Right atrium auricular region (tissue), 2 donors: Measurements from ENCODE around the gene TBC1D9B. TPM values are rescaled to one million over a fixed set of nuclear protein-coding genes. Genes with fewer than 3 reads are reported as not detected.
A peak's percentile ranks its signal among the peaks of the same experiment; 100 is the strongest.

ENCODE experiments used
- DNase-seq: peaks from one replicate; pipeline ENCODE4 v3.0.0-alpha.2; 2019; ENCODE audit warnings: low spot score
- H3K27ac ChIP-seq, 2 donors: fragments of 200-600 bp; sonication (generic); 1 replicate in 1 of 2; 2 replicates in 1 of 2; pipeline ENCODE4 v1.5.1; 2016 to 2019
- H3K27me3 ChIP-seq, 2 donors: fragments of 200-600 bp; sonication (generic); one replicate each; pipeline versions ENCODE4 v1.5.1 to v1.6.0; 2017 to 2019
- H3K36me3 ChIP-seq: fragments of 200-600 bp; sonication (generic); one replicate; pipeline ENCODE4 v1.5.1; 2016
- H3K4me1 ChIP-seq, 2 donors: fragments of 200-600 bp; sonication (generic); one replicate each; pipeline versions ENCODE4 v1.5.1 to v1.6.0; 2017 to 2019
- H3K4me3 ChIP-seq, 2 donors: fragments of 200-600 bp; sonication (generic); 1 replicate in 1 of 2; 2 replicates in 1 of 2; pipeline ENCODE4 v1.5.1; 2017 to 2019; ENCODE audit warnings: mild to moderate bottlenecking in 1 of 2, moderate library complexity in 1 of 2
- H3K9me3 ChIP-seq, 2 donors: fragments of 200-600 bp; sonication (generic); one replicate each; pipeline ENCODE4 v1.5.1; 2019
- total RNA-seq, 2 donors: library from RNA; depleted of rRNA; stranded (reverse); fragments of >200 nt; gene quantifications; one replicate each; pipeline ENCODE4 v1.1.0, GENCODE V29; 2016
- TF ChIP-seq, protein P1 (sequence below), 2 donors: fragments of 200-600 bp; sonication (generic); IDR thresholded peaks; one replicate each; pipeline ENCODE4 v1.5.1; 2019; ENCODE audit warnings: antibody characterized with exemption in 2 of 2

Gene TBC1D9B
- total RNA-seq, 2 donors from 2014 or later, result 33.5 to 57.7 TPM

- H3K4me3 ChIP-seq, result peak overlapping the region; percentile 61 to 65
- peak overlapping the region; percentile 5 to 62 for H3K27ac ChIP-seq
- H3K4me1 ChIP-seq, result peaks cover 0 to 21% of the 10 kb centered on the region in 2 donors
- peaks cover 5% of the 10 kb centered on the region for H3K36me3 ChIP-seq
- TF ChIP-seq, protein P1, sequence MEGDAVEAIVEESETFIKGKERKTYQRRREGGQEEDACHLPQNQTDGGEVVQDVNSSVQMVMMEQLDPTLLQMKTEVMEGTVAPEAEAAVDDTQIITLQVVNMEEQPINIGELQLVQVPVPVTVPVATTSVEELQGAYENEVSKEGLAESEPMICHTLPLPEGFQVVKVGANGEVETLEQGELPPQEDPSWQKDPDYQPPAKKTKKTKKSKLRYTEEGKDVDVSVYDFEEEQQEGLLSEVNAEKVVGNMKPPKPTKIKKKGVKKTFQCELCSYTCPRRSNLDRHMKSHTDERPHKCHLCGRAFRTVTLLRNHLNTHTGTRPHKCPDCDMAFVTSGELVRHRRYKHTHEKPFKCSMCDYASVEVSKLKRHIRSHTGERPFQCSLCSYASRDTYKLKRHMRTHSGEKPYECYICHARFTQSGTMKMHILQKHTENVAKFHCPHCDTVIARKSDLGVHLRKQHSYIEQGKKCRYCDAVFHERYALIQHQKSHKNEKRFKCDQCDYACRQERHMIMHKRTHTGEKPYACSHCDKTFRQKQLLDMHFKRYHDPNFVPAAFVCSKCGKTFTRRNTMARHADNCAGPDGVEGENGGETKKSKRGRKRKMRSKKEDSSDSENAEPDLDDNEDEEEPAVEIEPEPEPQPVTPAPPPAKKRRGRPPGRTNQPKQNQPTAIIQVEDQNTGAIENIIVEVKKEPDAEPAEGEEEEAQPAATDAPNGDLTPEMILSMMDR (IDR thresholded peaks at IDR 0.05), result no peak
- no peaks in the 10 kb centered on the region for H3K27me3 ChIP-seq
- H3K9me3 ChIP-seq, result no peaks in the 10 kb centered on the region
- no peak for DNase-seq
These were observed 722 bp downstream of the TBC1D9B start for GRCh38 chr5:179906795-179907555.

DNA sequence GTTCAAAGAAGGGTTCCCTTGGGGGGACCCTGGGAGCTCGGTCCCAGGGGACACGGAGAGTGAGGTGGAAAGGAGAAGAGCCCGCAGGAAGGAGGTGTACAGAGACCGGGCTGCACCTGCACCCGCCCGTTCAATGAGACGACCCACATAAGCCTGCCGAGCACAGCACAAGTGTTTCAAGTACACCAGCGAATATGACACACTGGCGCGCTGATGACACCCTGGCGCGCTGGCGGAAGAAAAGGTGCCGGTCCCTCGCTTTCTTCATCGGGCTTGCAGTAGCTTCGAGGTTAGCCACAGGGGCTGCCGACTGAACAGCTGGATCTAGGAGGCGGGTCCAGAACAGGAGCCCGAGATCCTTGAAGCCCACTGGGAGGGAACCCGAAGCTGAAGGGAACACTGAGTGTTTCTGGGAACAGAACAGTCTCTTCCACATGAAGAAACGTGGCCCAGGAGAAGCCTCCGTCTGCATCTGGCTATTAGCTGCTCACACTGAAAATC is 1.4 kb downstream of the TBC1D9B start:
- Histone ChIP-seq H3K4me1 (peaks cover 0 to 21% of the 10 kb centered on the region in 2 donors), H3K9me3 (no peaks in the 10 kb centered on the region), H3K4me3 (peak overlapping the region in 1 of 2 donors; percentile 65), H3K36me3 (peaks cover 5% of the 10 kb centered on the region), H3K27ac (peak overlapping the region in 1 of 2 donors; percentile 62), H3K27me3 (no peaks in the 10 kb centered on the region)
- no peak for DNase-seq
- TF ChIP-seq, protein P1 (IDR thresholded peaks at IDR 0.05), result no peak

GRCh38 chr5:179905161-179905560 is 2.5 kb downstream of the TBC1D9B start:
- H3K4me3 ChIP-seq, result no peak overlapping the region
- no peak overlapping the region for H3K27ac ChIP-seq
- TF ChIP-seq, protein P1 (IDR thresholded peaks at IDR 0.05), result no peak
- H3K9me3 ChIP-seq, result no peaks in the 10 kb centered on the region
- H3K4me1 ChIP-seq, result peaks cover 0 to 21% of the 10 kb centered on the region in 2 donors
- peaks cover 5% of the 10 kb centered on the region for H3K36me3 ChIP-seq
- no peaks in the 10 kb centered on the region for H3K27me3 ChIP-seq
- no peak for DNase-seq

- H3K36me3 ChIP-seq, result peaks cover 5% of the 10 kb centered on the region
These were observed 3.1 kb downstream of the TBC1D9B start for GRCh38 chr5:179904463-179905160.

GRCh38 chr5:179902763-179903158 is 4.9 kb downstream of the TBC1D9B start:
- Histone ChIP-seq H3K36me3 (peaks cover 21% of the 10 kb centered on the region), H3K9me3 (no peaks in the 10 kb centered on the region), H3K4me1 (peaks cover 0 to 12% of the 10 kb centered on the region in 2 donors), H3K4me3 (no peak overlapping the region), H3K27me3 (no peaks in the 10 kb centered on the region), H3K27ac (no peak overlapping the region)
- TF ChIP-seq, protein P1 (IDR thresholded peaks at IDR 0.05), result no peak
- no peak for DNase-seq

More at GRCh38 chr5:179904463-179905160, 3.1 kb downstream of the TBC1D9B start:
- Histone ChIP-seq H3K4me1 (peaks cover 0 to 21% of the 10 kb centered on the region in 2 donors), H3K9me3 (no peaks in the 10 kb centered on the region), H3K27ac (no peak overlapping the region), H3K27me3 (no peaks in the 10 kb centered on the region), H3K4me3 (no peak overlapping the region)
- TF ChIP-seq, protein P1 (IDR thresholded peaks at IDR 0.05), result no peak
- DNase-seq, result no peak
